Astrocyte of the hippocampus (primary cell): ENCODE data around the gene TEPSIN.

Experiments used
- DNase-seq: peaks from one replicate; pipeline ENCODE4 v3.0.0; 2011; ENCODE audit warnings: low read depth, low spot score

Gene TEPSIN

GRCh38 chr17:81250286-81251093, 11.6 kb upstream of the TEPSIN start:
- no peak for DNase-seq

- DNase-seq, result no peak
Observed at GRCh38 chr17:81249223-81250040, 10.6 kb upstream of the TEPSIN start.

GRCh38 chr17:81248649-81249048, 9.8 kb upstream of the TEPSIN start:
- DNase-seq, result no peak

- no peak for DNase-seq
Observed at GRCh38 chr17:81247339-81247990, 8.6 kb upstream of the TEPSIN start.

- no peak for DNase-seq
Observed at GRCh38 chr17:81246679-81247338, 8.0 kb upstream of the TEPSIN start.

- DNase-seq, result no peak
Observed at GRCh38 chr17:81246343-81246670, 7.5 kb upstream of the TEPSIN start.

- no peak for DNase-seq
Observed at GRCh38 chr17:81245665-81246342, 6.9 kb upstream of the TEPSIN start.

- DNase-seq, result peak; percentile 47
Observed at GRCh38 chr17:81245024-81245664, 6.3 kb upstream of the TEPSIN start.

- DNase-seq, result no peak
Observed at GRCh38 chr17:81244358-81245023, 5.6 kb upstream of the TEPSIN start.

GRCh38 chr17:81243333-81243664, 4.4 kb upstream of the TEPSIN start:
- DNase-seq, result no peak

GRCh38 chr17:81242421-81243332, 3.8 kb upstream of the TEPSIN start:
- no peak for DNase-seq

GRCh38 chr17:81241648-81242420, 3.0 kb upstream of the TEPSIN start:
- peak; percentile 64 for DNase-seq

GRCh38 chr17:81241203-81241602, 2.3 kb upstream of the TEPSIN start:
- DNase-seq, result no peak

- no peak for DNase-seq
Observed at GRCh38 chr17:81240761-81241160, 1.9 kb upstream of the TEPSIN start.

GRCh38 chr17:81239714-81240555, 1.1 kb upstream of the TEPSIN start:
- DNase-seq, result peak; percentile 42

GRCh38 chr17:81238490-81238814, 403 bp downstream of the TEPSIN start:
- no peak for DNase-seq

- no peak for DNase-seq
Observed at GRCh38 chr17:81237591-81238489, 1.0 kb downstream of the TEPSIN start.
